GM18868 (cell line): ENCODE results near the gene FOXI3.
"Not testable (repeated sequence)": the region's sequence is repeated elsewhere in the genome, so short reads cannot be mapped to it uniquely, and the experiment has no call there.

Experiments
- ATAC-seq: cut with Tn5 transposase; IDR thresholded peaks from one replicate; pipeline ENCODE4 v1.9.1; 2021; ENCODE audit warnings: mild to moderate bottlenecking, moderate library complexity; ENCODE audit not compliant: unreplicated experiment

The FOXI3 gene

DNA sequence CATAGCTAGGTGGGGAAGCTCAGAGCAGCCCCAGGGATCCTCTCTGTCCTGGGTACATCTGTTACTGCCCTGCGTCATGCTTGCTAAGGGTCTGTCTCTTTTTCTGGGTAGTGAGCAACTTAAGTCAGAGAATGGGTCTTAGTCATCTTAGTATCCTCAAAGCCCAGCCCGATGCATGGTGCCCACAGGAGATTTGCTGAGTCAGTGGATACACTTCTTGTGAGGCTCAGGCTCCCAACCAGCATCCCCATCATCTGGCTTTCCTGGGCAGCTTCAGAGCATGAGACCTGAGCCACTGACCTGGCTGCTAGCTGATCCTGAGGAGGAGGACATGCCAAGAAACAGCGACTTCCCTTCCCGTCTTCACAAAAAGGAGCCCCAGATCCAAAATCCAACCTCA, 10.0 kb downstream of the FOXI3 start:
- no peak for ATAC-seq

GRCh38 chr2:88442061-88442460, 10.4 kb downstream of the FOXI3 start:
- ATAC-seq: no peak

DNA sequence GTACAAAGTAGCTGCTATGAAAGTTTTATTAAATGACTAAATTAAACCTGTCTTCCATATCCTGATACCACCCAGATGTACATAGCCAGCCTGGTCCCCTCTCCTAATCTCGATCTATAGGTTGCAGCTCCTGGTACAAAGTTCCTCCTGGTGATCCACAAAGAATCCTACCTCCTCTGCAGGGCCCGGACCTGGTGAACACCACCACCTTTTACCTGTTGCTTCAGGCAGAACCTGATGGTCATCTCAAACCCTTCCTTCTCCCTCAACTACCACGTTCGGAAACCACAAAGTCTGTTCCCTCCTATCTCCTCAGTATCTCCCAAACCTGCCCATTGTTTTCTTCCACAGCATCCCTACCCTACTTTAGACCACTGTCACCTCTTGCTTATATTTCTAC, 15.5 kb downstream of the FOXI3 start:
- ATAC-seq: no peak

GRCh38 chr2:88429929-88430328, 22.6 kb downstream of the FOXI3 start:
- no peak for ATAC-seq

DNA sequence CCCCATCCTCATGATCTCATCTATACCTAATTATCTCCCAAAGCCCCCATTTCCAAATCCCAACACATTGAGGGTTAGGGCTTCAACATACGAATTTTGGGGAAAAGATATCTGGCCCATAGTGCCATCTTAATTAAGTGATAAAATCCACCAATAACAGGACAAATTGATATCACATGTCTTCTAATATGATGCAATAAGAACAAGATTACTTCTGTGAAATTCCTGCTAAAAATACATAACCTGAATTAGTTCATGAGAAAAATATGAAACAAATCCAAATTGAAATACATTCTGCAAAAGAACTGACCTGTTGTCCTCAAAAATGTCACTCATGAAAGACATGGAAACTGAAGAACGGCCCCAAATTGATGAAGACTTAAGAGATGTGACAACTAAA, 28.8 kb downstream of the FOXI3 start:
- ATAC-seq: no peak

DNA sequence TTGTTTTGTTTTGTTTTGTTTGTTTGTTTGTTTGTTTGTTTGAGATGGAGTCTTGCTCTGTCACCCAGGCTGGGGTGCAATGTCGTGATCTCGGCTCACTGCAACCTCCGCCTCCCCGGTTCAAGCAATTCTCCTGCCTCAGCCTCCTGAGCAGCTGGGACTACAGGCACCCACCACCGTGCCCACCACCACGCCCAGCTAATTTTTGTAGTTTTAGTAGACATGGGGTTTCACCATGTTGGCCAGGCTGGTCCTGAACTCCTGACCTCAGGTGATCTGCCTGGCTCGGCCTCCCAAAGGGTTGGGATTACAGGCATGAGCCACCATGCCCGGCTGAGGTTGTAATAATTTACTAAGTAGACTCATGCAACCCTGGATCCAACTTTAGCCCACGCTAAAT, 33.4 kb downstream of the FOXI3 start:
- not testable (repeated sequence) for ATAC-seq

DNA sequence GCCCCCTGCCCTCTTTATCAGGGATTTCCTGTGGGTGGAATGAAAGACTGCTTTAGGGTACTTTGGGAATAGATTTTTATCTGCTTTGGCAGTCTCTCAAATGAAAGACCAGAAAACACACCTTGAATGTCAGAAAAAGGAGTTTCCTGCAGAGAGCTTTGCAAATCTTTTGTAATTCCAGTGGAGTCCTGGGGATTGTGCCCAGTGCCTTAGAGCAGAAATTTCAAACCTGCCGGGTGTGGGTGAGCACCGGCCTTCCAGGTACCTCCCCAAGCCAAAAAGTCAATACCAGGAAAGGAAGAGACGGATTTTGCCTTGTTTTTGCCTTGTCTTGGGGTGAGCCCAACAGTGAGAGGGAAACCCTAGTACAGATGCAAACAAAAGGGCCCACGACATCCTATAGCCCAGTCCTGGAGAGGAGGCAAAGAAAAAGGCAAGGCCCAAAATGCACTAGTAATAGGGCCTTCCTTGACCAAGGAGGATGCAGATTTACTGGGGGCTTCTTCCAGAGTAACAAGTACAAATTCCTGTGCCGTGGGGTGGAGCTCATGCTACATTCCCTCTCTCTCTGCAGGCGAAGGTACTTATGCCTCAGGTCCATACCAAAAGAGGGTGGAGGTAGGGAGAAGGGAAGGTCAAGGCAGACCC, 36.4 kb downstream of the FOXI3 start:
- no peak for ATAC-seq

- ATAC-seq: not testable (repeated sequence)
These were observed 43.6 kb downstream of the FOXI3 start for GRCh38 chr2:88408870-88409269.

DNA sequence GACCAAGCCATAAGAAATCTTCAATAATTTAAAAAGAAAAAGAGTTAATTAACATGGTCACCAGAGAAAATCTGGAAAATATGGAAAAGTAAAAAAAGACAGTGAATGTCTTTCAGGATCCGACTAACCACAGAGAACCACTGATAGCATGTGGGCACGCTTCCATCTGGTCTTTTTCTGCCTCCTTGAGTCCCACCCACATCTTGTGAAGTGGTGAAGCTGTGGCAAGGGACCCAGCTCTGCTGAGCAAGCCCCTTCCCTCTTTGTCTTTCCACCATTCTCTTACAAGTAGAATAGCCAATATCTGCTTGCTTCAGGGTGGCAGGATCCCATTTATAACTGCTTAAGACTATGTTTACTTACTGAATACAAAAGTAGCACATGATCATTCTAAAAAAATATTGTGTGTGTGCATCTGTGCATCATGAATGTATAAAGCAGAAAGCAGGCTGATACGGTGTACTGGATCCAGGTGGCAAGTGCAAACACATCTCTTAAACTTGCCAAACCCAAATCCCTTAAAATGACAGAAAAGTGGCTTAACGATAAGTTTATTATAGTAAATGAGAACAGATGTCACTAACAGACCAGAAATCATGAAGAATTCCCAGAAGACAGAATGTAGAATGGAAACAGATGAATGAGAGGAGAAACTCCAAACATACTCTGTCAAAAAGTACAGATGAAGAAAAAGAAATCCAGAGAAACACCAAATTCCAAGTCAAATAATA, 52.3 kb downstream of the FOXI3 start:
- ATAC-seq: no peak

GRCh38 chr2:88398180-88398579, 54.3 kb downstream of the FOXI3 start:
- ATAC-seq: no peak
